HG02852 (cell line): ENCODE measurements around the gene DDX25.
A peak's percentile ranks its signal among the peaks of the same experiment; 100 is the strongest.
"Not testable (repeated sequence)": the region's sequence is repeated elsewhere in the genome, so short reads cannot be mapped to it uniquely, and the experiment has no call there.

Experiments
- ATAC-seq: cut with Tn5 transposase; IDR thresholded peaks from one replicate; pipeline ENCODE4 v1.9.1; 2021; ENCODE audit warnings: mild to moderate bottlenecking, moderate library complexity; ENCODE audit not compliant: unreplicated experiment

DDX25 gene

DNA sequence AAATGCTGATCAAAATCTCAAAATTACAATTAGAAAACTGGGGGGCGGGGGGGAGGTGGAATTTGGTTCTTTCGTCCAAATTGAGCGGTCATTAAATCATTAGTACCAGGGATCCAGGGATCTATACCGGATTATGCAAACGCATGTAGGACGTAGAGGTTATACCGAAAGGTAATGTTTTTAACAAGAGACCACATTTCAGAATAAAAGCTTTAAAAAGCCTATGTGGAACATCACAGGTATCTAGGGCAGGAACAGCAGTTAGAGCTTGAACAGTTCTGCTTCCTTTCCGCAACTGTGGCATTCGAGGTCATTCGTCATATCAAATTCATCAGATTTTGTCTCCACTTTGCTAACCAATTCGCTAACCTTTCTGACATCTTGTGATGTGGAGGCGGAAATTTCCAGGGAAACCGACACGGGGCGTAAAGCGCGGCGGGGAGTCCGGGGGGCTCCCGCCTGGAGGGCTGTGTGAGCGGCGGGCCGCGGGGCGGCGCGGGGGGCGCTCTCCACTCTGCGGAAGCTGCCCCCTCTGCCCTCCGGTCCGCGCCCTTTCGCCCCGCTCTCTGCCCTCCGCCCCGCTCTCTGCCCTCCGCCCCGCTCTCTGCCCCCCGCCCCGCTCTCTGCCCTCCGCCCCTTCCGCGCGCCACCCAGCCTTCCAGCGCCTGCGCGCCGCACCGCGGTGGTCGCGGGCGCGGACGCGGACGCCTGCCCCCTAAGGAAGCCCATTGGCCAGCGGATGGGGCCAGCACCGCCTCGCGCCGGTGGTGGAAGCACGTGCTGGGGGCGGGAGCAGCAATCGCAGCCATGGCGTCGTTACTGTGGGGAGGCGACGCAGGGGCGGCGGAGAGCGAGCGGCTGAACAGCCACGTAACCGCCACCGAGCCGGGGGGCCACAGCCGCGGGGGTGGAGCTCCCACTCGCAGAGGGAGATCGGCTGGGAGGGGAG, at the start of gene DDX25:
Gene DDX25, plus strand, starts transcription at position 798 of the 949 bp plus-strand sequence. Its CDS starts 10 bp downstream, at position 808.
- ATAC-seq: no peak

DNA sequence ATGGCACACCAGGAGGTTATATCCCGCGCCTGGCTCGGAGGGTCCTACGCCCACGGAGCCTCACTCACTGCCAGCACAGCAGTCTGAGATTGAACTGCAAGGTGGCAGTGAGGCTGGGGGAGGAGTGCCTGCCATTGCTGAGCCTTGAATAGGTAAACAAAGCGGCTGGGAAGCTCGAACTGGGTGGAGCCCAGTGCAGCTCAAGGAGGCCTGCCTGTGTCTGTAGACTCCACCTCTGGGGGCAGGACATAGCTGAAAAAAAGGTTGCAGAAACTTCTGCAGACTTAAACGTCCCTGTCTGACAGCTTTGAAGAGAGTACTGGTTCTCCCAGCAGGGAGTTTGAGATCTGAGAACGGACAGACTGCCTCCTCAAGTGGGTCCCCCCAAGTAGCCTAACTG, 46.6 kb upstream of the DDX25 start:
- ATAC-seq: not testable (repeated sequence)

DNA sequence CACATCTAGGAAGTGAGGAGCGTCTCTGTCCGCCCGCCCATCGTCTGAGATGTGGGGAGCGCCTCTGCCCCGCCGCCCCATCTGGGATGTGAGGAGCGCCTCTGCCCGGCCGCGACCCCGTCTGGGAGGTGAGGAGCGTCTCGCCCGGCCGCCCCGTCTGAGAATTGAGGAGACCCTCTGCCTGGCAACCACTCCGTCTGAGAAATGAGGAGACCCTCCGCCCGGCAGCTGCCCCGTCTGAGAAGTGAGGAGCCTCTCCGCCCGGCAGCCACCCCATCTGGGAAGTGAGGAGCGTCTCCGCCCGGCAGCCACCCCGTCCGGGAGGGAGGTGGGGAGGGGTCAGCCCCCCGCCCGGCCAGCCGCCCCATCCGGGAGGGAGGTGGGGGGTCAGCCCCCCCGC, 41.5 kb upstream of the DDX25 start:
- not testable (repeated sequence) for ATAC-seq

DNA sequence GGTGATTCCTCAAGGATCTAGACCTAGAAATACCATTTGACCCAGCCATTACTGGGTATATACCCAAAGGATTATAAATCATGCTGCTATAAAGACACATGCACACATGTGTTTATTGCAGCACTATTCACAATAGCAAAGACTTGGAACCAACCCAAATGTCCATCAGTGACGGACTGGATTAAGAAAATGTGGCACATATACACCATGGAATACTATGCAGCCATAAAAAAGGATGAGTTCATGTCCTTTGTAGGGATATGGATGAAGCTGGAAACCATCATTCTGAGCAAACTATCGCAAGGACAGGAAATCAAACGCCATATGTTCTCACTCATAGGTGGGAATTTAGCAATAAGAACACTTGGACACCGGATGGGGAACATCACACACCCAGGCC, 39.0 kb upstream of the DDX25 start:
- not testable (repeated sequence) for ATAC-seq

DNA sequence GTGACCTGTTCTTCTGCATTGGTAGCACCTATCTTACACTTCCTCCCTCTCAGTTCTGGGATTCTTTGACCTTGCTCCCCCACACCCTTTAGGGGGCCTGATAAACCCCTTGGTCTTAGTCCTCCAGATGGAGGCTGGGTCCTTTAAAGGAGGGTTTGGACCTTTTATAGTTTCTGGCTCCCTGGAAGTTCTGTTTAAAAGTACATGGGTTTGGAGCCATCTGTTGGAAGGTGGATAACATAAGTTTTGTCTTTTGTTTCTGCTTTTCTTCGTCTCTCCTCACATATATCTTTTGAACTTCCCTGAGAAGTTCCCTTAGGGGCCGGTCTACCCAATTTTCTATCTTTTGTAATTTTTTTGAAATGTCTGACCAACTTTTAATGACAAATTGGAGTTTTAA, 34.8 kb upstream of the DDX25 start:
- ATAC-seq: no peak

DNA sequence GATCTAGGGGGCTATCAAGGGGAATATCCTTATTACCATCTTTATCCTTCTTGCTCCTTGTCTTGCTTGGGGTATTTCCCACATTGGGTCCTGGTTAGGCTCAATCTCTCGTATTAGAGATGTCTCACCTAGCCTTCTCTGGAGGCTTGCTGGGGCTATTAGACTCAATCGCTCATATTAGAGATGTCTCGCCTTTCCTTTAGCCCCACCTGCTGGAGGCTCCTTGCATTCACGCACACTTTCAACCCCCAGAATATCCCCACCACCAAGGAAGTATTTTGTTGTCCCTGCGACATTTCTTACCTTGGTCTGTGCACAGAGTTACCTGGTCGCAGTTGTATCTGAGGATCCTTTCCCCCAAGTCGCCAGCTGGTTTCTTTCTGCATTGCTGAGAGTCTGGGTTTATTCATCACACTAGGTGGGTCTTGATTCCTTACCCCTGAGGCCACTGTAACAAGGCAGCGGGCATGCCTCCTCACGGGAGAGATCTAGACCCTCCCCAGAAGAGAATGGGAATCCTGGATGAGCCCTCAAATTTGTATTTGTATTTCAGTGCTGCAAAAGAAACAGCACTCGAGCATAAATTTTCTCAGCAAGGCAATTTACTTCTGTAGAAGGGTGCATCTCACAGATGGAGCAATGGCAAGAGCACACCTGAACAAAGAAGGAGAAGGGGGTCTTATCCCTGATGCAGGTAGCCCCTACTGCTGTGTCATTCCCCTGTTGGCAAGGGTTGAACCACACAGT, 32.7 kb upstream of the DDX25 start:
- ATAC-seq: no peak

DNA sequence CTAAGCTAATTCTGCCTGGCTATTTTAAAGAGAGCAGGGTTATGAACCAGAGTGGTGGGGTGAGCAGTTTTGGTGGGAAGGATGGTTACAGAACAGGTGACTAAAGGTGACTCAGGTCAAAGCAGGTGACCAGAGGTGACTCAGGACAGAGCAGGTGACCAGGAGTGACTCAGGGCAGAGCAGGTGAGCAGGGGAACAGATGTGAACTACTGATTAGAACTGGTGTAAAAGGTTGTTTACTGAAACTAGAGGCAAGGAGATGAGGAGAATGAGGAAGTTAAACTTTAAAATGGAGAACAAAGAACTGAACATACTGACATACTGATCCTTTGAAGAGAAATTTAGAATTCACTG, 32.2 kb upstream of the DDX25 start:
- no peak for ATAC-seq

DNA sequence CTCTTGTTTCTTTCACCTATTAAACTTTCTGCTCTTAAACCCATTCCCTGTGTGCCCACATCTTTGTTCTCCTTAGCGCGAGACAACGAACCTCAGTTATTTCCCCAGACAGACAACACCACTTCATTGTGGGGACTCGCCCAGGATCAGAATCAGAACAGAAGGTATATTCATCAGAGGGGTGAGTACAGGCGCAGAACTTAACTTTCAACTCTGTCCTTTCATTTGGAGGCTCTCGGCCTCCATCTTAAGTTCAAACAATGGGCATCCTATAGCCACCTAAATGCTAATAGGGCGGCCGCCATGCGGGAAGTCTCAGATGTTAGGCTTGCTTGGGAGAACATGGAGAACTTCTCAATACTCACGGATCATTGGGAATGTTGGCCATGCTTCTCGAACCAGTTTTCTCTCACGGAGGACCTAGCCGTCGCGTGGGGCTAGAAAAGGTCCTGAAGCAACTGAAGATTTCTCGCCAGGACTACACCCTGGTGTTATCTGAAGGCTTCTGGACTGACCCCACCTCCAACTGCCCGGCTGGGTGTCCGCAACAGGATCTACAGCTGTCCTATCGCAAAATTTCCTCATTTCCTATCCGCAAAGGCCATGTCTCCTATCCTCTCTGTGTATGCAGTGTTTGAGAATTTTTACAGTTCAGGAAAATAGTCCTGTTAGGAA, 30.3 kb upstream of the DDX25 start:
- no peak for ATAC-seq

DNA sequence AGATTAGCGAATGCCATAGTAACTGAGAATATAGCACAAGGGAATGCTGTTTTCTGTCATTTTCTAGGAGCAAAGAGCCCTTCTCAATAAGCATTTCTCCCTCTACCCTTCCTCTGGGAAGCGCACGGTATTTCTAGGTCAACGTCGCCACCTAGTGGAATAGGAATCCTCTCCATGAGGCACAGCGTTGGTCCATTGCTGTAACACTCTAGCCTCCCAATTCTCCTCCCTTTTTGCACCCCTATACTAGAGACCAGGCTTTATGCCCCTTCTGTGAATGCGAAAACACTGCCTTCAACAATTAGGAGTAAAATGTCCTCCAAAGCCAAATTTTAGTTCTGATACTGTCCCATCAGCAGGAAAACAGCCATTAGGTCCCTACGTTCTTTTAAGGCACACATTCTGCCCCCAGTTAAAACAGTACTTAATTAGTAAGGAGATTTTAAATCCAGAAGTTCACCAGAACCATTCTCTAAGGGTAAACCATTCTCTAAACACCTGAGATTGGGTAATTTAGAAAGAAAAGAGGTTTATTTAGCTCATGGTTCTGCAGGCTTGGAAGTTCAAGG, 29.7 kb upstream of the DDX25 start:
- ATAC-seq: peak; percentile 90

DNA sequence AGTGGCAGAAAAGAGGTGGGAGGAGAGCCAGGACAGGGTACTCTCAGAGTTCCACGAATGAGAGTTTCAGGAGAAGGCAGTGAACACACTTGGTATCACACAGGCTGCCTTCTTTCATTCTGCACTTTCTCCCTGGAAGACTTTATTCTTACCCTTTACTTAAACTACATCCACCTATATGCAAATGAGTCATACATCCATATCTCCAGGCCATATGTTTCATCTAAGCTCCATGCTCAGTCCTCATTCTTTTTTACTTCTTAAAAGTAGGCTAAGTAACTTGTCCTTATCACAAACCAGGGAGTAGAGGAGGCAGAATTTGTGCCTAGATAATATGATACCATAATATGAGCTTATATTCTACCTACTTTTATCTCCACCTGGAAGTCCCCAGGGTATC, 23.0 kb upstream of the DDX25 start:
- ATAC-seq: no peak

DNA sequence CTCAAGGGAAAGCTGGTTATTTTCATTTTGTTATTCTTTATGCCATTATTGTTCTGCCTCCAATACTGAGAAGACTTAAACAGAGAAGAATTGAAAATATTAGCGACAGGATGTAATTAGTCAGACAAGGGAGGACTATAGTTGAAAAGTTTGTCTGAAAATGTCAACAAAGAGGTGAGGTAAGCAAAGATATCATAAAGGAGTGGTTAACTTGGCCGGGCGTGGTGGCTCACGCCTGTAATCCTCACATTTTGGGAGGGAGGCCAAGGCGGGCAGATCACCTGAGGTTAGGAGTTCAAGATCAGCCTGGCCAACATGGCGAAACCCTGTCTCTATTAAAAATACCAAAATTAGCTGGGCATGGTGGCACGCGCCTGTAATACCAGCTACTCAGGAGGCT, 20.9 kb upstream of the DDX25 start:
- ATAC-seq: no peak

DNA sequence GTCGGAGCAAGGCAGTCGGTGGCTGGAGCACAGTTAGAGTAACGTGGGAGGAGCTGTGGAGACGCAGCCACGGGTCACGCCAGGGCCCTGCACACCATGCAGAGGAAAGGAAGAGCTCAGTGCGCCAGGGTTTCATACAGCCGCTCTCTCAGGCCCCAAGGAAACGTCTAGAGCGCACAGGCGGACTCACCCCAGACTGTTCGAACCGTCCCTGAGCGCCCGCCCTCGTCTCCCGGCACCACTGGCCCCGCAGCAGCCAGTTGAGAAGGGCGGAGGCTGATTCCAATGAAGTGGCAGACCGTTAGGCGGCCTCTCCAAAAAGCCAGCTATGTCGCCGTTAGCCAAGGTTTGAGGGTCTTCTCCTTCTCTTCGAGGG, 17.3 kb upstream of the DDX25 start:
- ATAC-seq: peak; percentile 31

DNA sequence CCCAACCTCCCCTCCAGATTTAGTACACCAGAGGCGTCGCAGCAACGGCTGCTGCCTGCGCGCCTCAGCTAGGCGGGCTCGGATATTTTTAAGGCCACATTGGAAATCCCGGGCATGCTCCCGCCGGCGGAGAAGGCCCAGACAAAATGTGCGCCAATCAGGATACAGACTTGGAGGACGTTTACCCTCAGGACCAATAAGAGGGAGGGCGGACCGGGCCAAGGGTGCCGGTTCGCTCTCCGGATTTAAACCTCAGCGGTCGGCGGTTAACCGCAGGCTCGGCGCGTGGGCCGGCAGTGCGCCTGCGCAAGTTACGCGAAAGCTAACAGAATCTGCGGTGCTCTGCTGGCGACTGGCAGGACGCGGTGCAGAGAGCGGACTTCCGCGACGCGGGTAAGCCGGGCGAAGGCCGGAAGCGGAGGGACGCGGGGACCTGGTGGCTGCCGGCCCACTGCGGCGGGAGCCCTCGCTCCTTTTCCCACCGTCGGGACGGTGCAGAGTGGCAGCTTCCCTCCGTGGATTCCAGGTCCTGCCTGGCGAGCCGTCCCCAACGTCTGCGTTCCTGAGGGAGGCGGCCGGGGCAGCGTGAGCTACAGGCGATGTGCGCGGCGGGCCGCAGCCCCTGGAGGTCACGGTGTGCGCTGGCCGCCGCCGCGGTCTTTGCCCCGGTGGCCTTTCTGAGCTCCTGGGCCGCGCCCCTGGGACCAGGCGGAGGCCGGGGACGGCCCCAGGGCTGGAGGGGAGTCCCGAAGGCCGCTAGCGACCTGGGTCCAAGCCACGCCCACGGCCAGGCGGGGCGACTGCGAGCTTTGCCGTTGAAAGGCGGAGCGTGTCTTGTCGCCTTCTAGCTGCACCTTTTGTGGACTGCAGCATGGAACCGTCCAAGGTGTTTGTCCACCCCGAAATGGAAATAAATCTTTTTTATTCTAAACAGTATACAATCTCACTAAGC, 16.7 kb upstream of the DDX25 start, which contains the start of gene HYLS1:
Gene HYLS1, plus strand, starts transcription at position 296 of the 952 bp plus-strand sequence. CDS start 11,701 bp downstream, outside the sequence.
- ATAC-seq: peak; percentile 87

DNA sequence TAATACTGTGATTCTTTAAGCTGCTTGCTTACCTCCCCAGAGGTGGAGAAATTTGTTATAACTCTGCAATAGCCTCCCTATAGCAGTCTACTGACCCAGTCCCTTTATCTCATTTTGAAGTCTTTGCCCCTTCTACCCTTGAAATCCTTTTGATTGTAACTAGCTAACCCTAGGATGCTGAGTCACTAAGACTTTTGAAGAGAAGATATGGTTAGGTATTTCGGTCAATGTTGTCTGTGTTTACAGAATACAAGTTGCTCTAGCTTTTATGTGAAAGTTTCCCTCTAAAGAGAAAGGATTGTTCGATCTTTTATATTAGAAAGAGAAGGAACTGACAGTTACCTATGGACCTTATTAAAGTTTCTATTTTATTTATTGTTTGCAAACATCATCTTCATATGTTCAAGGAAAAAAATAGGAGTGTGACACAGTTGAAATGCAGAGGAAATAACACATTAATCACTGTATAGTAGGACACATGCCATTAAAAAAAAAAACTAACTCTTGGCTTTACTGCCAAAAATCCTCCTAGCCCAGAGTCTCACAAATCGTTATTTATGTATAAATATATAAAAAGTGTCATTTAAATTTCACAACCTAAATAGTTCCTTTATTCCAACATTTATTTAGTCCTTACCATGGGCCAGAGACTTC, 13.7 kb upstream of the DDX25 start:
- ATAC-seq: no peak

DNA sequence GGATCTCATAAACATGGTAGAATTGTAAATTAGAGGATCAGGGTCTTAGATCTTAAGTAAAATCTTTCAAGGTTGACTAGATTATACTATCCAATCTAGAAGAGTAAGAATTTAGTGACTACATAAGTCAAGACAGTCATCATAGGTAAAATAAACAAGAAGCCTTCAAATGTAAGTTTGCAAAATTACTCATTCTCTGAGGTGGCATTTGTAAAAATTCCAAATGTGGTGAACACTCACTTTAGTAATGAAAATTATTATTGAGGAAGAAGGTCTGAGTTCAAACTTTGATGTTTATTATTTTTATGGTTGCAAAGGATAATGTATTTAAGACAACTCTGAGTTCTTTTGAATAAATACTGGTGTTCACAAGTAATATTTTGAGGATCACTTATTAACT, 12.2 kb upstream of the DDX25 start:
- ATAC-seq: no peak

DNA sequence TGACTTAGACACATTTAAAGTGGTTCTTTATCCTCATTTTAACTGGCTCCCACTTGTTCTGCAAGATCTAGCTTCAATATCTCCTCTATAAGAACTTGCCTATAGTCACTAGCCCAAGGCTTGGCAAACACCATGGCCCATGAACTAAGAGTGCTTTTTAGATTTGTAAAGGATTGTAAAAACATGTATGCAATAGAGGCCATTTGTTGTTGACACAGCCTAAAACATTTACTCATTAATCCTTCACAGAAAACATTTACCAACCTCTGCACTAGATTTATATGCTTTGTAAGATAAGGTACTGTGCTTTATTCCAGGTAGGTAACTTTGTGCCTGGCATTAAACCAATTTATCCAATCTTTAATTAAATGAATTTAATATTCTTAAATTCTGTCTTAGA, 11.3 kb upstream of the DDX25 start:
- no peak for ATAC-seq

DNA sequence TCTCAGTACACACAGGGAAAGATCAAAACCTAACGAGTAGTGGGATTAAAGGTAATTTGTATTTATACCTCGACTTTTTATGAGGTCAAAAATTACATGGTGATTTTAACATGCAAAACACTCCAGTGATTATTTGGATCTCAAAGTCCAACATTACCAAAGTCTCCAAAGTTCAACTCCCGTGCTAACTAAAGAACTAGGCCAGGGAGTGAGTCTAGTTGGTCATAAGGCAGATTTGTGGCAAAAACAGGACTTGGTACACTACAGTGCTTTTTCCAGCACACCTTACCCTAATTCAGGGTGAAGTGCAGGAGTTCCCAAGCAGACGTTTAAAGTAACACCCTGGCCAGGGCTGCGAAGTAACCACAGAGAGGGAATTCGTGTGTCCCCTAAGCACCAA, 2.4 kb upstream of the DDX25 start:
- ATAC-seq: no peak

DNA sequence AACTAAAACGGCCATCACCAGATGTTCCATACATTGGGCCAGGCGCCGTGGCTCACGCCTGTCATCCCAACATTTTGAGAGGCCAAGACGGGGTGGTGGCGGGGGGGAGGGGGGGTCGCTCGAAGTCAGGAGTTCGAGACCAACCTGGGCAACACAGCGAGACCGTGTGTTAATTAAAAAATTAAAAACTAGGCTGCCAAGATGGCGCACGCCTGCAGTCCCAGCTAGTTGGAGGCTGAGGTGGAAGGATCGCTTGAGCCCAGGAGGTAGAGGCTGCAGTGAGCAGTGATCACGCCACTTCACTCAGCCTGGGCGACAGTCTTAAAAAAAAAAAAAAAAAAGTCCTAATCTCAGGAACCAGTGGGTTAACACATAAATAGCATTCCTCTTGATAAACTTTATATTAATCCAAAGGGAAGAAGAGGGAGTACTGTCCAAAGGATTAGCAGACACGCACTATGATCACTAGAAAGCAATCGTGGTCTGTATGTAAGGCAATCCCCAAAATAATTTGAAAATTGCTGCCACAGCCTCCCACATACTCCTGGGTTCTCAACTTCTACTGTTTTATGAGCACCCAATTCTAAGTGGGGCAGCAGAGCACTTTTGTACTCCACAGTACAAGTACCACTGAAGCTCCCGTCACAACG, 1.9 kb upstream of the DDX25 start:
- no peak for ATAC-seq
